Eye (tissue), 1 donor: ENCODE measurements around the gene ARF1.

Experiments
- DNase-seq: peaks from one replicate; pipeline ENCODE4 v3.0.0-alpha.2; 2015

ARF1 gene

DNA sequence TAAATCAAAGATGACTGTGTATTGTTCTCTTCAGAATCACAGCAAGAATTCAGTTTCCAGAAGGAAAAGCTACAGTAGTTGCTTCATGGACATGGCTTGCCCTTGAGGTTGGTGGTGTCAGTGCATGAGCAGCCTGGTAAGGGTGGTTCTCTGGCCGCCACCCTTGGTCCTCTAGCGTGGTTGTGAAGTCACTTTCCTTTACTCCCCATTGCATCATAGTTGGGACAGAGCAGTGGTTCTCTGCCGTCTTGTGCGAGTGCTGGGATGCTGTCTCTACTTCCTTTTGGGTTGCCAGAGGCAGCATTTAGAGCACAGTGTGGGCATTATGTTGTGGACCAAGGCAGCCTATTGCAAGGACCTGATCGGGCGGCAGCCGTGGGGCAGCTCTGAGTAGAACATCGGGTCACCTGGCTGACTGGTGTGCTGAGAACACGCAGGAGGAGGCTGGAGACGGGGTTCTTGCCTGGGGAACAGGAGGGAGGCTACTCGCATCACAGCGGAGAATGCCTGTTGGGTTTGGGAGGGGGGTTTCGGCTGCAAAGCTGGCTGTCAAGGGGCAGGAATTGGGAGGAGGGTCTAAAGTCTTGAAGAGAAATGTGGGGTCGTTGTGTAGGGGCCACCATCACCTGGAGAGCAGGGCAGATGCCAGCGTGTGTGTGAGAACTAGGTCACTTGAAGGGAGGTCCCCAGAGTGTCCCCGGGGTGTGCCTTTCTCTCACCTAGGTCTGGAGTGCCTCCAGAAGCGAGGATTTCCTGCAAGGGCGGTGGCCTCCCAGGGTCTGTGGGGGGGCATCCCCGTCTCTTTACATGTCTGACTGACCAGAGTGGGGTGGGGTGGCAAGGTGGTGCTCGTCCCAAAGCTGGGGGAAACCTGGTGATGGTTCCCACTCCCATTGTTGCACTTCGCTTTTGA, 6.3 kb downstream of the ARF1 start:
- DNase-seq = no peak

DNA sequence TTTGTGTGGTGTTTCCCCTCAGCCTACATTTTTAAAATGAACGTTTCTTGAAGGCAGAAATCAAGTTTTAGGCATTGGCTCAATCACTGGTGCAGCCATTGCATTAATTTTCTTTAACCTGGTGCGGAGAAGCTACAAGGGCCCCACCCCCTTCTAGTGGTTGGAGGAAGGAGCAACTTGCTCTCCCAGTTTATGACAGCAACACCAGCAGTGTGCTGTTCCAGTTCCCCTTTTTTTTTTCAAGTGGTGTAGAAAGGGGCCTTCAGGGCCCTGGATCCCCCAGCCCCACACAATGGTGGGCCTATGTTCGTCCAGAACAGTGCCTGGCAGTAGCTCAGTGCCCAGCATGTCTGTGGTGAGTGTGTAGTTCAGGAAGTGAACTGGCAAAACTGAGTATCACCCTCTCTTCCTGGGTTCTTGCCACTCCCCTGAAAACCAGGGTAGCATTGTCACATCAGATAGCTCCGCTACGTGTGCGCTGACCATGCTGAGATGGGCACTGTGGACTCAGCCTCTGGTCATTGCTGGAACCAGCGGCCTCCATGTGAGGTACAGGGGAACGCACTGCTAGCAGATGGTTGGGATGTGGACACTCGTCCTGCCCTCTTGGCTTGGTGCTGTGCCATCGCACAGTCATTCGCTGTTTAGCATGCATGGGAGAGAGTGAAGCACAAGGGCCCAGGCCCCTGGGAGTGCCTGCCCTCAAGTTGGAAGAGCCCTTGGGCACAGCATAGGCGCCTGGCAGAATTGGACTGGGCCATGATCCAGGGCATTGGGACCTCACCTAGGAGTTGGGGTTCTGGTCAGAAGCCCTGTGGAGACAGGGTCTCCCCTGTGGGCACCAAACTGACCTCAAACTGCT, 7.2 kb downstream of the ARF1 start:
- DNase-seq = no peak

DNA sequence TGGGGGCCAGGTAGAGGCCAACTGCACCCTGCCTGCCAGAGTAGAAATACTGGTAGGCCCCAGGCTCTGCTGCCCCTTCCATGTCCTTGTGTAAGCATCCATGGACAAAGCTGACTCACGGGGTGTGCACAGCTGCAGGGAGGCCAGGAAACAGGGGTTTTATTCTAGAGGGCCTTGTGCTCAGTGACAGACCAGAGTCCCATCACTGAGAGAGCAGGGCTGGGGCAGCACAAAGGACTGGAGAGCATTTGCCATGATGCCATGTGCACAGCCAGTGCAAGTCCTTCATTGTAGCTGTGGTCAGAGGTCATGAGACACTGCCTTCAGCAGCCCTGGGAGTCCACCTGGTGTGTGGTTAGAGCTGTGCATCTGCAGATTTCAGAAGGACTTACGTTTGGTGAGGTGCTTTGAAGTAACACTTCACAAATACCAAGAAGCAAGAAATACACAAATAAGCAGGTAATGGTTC, 8.1 kb downstream of the ARF1 start:
- DNase-seq = no peak

DNA sequence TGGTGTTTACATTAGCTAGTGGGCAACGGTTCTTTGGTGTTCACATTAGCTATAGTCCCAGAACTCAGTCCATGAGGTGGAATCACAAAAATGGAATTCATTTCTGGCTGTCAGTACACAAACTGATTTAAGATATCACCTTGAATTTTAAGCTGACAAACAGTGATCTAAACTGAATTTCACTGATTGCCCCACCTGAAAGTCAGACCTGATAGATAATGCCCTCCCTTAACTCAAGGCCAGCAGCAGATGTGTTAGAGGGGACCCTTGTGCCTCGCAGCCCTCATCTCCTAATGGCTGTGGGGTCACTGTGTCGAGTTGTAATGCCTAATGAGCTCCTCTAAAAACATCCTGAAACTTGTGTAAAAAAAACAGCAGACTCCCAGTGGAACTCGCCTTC, 8.6 kb downstream of the ARF1 start:
- no peak for DNase-seq

DNA sequence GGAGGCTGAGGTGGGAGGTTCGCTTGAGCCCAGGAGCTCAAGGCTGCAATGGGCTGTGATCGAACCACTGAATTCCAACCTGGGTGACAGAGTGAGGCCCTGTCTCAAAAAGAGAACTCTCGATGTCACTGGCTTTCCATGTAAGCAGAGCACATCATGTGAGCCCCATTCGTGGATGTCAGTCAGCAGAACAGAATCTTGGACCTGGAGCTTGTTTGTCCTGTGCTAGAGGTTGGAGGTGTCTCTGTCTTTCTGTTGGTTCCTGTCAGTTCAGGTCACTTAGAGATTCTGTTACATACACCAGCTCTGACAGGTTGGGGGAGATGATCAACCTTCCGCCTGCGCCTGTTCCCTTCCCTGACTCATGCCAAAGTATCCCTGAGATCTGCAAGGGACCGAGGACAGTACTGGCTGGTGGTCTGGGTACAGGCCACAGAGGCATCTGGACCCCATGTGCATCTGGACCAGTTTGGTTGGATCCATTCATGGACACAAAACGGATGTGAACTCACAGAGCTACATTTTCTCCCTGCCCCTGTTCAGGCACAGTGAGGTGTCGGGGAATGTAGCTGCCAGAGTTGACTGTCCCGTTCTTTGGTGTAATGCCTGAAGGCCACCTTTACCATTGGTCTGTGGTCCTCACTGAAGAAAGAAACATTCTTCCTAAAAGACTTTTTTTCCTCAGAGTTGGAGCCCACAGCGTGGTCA, 10.0 kb downstream of the ARF1 start:
- DNase-seq = no peak

DNA sequence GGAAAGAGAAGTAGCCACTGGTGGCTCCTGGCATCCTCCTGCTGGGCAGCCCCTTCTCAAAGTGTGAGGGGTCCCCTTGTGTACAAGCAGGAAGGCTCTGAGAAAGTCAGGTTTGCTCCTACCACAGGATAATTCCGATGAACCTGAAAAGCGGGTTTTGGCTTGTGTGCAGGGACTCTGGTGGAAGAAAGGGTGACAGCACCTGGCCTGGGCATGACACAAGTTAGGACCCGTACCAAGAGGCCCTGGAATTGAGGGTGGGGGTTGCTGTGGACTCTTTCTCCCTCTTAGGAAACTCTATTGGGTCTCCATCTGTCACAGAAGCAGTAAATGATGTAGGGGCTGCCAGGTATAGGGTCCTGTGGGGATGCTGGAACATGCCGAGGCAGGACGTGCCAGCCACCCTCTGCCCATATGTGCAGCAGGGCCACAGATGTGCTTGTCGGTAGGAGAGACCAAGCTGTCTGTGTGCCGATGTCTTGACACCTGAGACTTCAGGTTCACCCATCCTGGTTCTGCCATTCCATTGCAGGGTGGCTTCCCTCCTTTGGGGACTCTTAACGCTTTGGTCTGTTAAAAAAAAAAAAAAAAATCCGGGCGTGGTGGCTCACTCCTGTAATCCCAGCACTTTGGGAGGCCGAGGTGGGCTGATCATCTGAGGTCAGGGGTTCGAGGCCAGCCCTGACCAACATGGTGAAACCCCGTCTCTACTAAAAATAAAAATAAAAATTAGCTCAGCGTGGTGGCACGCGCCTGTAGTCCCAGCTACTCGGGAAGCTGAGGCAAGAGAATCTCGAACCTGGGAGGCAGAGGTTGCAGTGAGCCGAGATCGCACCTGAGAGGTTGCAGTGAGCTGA, 10.8 kb downstream of the ARF1 start:
- no peak for DNase-seq

DNA sequence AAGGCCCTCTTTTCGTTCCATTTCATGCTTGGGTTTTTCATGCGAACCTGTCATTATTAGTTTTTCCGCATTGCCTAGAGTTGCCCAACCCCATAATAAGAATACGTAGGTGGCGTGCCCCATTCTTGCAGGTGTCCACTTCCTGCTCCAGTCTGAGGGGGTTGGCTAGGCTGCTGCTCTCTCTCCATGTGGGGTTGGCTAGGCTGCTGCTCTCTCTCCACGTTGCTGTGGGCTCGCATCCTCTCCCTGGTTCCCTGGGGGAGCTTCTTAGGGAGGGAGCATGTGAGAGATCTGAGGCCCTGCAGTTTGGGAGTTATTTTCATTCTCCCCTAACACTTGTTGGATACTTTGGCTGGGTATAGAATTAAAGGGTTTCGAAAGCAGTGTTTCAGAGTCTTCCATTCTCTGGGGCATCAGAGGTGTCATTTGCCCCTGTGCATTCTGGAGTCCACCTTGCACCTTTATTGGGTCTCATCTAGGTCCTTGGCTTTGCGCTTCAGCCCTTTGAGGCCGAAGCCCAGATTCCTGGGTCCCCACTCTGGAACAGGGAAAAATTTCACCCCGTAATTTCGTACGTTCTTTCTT, 12.0 kb downstream of the ARF1 start:
- no peak for DNase-seq

DNA sequence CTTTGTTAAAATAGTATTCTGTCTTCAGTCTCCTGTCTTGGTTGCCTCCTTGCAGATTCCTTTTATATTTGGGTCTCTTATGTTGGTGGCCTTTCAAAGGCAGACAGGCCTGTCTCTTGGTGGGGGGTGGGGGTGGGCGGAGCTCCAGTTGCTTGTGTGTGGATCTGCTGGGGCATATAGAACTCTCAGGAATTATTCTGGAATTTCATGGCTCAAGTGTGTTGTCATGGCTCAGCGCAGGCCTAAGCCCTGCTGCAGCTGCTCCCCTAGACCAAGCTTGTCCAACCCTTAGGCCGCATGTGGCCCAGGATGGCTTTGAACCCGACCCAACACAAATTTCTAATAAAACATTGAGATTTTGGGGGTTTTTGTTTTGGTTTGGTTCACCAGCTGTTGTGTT, 12.7 kb downstream of the ARF1 start:
- DNase-seq = no peak

DNA sequence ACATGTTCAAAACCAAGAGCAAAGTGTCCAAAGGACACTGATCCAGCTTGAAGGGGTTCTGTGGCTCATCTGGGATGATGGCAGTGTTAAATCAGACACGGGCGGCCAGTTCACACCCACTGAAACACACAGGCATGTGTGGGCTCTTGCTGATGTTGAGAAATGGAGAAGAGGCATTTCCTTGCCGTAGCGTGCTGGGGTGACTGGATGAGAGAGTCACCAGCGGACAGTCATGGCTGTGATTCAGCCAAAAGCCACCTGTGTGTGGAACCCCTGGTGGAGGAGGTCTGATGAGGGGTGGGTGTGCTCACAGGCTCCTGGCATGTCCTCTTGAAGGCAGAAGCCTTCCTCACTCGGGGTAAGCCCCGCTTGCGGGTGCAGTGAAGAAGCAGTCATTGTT, 13.4 kb downstream of the ARF1 start:
- DNase-seq = no peak

DNA sequence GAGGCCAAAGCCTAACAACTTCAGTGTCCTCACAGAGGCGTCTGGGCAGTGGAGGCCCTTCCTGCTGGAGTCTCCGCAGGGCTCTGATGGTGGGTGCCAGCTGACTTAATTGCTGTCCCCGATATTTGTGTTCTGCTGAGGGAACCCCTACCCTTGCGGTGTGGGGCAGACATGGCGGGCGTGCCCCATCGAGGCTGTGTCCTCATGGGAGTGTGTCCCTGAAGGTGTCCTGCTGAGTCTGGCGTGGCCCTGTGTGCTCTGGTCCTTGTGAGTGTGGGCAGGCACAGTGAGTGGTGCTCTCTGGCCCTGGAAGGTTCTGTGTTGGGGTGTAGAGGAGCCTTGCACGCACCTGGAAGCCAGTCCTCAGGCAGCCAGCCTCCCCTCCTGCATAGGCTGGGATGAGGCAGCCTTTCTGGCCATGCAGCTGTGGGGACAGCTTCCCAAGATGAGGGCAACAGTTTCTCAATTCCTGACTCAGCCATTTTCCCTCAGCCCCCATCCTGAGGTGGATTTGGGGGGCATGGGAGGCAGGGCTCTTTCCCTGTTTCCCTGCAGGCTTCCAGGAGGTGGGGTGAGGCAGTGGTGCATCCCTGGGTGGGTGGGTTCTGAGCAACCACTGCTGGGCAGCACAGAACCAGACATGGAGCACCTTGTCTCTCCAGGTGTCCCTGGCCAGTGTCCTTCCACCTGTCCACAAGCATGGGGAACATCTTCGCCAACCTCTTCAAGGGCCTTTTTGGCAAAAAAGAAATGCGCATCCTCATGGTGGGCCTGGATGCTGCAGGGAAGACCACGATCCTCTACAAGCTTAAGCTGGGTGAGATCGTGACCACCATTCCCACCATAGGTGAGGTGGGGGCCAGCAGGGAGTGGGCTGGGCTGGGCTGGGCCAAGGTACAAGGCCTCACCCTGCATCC, 14.2 kb downstream of the ARF1 start:
- no peak for DNase-seq

DNA sequence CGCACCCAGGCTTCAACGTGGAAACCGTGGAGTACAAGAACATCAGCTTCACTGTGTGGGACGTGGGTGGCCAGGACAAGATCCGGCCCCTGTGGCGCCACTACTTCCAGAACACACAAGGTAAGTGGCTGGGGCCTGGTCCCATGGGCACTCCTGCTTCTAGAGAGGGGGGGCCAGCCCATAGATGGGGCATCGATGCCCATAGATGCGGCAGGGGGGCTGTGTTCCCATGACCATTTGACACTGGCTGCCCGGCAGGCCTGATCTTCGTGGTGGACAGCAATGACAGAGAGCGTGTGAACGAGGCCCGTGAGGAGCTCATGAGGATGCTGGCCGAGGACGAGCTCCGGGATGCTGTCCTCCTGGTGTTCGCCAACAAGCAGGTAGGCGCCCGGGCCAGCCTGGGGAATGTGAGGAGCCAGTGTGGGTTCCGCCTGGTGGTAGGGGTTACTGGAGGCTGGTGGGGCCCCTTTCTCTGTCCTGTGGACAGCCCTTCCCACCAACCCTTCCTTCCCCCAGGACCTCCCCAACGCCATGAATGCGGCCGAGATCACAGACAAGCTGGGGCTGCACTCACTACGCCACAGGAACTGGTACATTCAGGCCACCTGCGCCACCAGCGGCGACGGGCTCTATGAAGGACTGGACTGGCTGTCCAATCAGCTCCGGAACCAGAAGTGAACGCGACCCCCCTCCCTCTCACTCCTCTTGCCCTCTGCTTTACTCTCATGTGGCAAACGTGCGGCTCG, 15.0 kb downstream of the ARF1 start:
- no peak for DNase-seq

DNA sequence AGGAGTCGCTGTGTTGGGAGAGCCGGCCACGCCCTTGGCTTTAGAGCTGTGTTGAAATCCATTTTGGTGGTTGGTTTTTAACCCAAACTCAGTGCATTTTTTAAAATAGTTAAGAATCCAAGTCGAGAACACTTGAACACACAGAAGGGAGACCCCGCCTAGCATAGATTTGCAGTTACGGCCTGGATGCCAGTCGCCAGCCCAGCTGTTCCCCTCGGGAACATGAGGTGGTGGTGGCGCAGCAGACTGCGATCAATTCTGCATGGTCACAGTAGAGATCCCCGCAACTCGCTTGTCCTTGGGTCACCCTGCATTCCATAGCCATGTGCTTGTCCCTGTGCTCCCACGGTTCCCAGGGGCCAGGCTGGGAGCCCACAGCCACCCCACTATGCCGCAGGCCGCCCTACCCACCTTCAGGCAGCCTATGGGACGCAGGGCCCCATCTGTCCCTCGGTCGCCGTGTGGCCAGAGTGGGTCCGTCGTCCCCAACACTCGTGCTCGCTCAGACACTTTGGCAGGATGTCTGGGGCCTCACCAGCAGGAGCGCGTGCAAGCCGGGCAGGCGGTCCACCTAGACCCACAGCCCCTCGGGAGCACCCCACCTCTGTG, 15.9 kb downstream of the ARF1 start:
- no peak for DNase-seq

DNA sequence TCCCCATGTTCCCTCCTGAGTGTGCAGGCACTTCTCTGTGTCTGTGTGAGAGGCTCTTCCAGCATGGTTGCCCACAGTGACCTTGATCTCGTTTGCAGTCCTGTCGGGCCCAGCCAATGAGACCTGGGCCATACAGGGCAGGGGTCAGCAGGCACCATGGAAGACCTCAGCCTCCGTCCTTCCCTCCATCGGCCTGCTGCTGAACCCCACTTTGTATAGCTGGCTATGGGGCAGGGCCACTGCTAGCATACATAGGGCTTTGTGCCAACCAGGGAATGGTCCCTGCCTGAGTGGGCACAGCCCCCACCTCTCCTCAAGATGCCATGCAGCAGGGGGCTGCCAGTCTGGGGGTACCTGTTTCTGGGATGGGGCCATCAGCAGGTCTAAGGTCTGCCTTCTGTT, 16.8 kb downstream of the ARF1 start:
- DNase-seq = no peak

DNA sequence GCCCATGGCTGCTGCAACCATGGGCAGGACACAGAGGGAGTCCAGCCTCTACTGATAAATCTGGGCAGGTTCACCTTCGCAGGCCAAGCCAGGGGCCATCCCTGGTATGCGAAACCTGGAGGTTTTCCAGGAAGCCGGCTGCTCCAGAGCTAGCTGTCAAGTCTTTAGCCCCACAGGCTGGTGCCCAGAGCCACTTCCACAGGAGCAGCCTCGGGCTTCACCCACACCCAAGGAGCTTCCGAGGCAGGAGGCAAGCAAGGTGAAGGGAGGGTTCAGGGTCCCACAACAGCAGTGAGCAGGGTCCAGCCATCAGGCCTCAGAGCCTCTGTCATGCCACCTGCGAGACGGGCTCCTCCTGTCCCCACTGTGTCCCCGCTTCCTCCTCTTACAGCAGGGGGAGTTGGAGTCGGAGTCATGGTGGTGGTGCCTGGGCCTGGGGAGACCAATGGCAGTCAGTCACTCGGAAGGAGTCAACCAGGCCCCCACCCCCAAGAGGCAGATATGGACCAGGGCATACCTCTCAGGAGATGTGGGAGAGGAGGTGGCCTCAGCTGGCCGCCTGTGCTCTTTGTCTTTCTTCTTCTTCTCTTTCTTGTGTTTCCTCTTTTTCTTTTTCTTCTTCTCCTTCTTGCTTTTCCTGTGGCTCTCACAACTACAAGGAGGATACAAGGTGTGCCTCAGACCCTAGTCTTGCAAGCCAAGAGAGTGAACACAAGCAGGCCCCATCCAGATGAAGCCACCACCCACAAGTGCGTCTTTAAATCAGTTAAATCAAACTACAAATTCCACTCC, 18.5 kb downstream of the ARF1 start:
- DNase-seq = no peak

DNA sequence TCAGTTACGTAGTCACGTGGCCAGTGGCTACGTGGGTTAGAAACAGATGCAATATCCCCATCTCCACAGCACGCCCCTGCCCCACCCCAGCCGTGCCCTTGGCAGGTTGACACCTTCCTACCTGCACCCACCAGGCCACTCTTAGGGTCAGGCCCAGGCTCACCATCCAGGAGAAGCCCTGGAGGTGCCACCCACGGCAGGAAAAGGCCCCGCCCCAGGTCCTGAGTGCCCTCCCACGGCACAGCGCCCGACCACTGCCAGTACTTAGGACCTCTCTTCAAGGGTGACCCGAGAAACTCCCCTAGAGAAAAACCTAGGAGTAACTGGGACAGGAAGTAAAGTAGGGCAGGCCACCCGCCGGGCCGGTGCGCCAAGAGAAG, 19.1 kb downstream of the ARF1 start:
- DNase-seq = no peak

DNA sequence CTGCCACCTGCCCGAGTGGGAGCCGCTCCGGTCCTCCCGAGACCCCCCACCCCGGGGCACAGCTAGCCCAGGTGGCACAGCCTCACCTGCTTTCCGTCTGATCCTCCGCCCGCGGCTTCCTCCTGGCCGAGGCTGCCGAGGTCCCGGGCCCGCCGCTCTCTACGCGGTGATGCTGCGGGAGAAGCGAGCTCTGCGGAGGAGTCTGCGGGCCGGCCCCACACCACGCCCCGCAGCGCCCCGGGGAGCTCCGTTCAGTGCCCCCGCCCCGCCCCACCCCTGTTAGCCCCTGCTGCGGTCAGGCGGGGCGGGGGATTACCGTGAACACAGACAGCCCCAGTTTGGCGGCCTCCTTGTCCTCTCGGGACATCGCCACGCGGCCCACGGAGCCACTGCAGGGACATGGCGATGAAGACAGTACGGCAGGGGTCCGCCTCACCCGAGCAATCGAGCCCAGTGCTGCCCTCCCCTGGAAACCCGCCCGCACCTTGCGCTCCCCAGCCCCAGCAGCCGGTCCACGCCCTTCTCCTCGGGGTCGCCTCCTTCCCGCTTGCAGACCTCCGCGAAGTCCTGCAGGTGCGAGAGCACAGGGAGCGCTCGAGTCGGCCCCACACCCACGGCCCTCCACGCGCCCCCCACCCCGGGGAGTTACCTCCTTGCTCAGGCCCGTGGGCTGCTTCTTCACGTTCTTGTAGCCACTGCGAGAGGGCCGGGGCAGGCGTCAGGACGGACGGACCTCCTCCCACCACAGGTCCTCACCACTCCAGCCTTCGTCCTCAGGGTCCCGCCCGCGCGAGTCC, 19.7 kb downstream of the ARF1 start:
- DNase-seq = peak; percentile 58

DNA sequence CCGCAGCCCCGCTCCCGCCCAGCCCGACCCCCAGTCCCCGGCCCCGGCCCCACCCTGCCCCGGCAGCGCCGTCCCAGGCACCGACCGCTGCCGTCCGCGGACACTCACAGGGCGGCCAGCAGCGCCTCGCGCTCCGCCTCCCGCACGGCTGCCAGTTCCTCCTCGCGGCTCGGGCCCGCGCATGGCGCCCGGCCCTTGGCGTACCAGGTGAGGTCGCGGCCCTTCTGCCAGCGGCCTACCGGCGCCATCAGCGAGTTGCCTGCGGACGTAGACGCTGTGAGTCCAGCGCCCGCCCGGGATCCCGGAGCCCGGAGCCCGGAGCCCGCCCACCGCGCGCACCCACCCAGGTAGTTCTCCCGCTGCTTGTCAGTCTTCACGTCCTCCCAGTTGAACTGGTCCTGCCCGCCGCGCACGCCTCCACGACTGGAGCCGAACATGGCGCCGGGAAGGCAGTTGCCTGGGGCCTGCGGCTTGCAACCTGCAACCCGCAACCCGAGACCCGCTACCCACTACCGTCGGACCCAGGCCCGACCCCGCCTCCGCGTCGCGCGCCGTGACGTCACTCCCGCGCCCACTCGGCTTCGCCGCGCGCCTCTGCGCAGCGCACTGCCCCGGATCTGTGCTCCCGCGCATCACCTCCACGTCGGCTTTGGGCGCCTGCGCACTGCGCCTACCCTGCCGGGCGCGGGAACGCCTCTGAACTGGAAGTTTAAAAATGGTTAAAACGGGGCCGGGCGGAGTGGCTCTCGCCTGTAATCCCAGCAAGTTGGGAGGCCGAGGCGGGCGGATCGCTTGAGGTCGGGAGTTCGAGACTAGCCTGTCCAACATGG, 20.5 kb downstream of the ARF1 start, which contains the start of gene C1orf35:
TSS of gene C1orf35 (minus strand) at position 535 of the 830 bp plus-strand sequence. CDS start at position 437, 98 bp downstream.
- peak; percentile 98 for DNase-seq
